ENCODE data around the gene GUCY1A1.

The GUCY1A1 gene

DNA sequence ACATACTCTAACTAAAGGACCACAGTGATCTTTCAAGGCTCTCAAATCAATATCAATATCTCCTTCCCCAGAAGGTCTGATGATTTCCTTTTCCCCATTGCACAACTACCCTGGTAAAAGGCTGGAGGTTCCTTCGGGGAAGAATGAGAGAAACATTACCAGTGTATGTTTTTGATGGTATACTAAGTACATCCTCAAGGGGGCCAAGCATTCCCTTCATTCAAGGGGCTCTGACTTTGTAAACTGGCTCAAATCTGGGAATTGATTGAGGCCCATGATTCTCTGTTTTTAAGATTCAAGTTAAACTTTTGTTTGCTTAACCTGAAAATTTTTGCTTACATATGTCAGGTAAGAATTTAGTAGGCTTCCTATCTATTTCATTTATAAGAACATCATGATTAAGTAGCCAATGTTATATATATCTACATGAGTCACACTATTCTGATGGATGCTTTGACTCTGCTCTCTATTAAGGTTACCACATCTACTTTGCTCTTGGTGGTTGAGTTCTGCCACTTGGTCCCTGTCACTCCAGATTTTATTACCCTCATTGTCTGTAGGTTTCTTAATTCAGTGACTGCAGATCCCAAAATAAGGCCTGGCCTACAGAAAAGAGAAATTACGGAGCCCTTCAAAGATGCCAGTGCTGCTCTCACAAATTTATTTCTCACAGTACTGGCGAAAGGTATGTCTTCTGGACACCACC, 75.8 kb downstream of the GUCY1A1 start:
- no peak for DNase-seq

DNA sequence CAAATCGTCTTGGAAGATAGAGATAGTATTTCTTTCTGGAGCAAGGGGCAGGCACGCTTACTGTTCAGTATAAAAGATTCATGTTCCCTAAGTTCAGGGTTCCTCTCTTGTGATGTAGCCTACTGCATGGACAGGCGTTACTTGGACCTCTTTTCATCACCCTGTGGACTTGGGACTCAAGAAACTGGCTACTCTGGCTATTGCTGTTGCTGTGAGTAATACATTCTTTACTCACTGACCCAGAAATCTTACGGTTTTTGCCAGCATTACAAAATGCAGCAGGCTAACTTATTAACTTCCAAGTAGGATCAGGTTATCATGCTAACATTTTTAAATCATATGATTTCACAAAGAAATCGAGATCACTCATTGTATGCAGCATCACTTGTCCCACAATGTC, 79.3 kb downstream of the GUCY1A1 start:
- DNase-seq: no peak

DNA sequence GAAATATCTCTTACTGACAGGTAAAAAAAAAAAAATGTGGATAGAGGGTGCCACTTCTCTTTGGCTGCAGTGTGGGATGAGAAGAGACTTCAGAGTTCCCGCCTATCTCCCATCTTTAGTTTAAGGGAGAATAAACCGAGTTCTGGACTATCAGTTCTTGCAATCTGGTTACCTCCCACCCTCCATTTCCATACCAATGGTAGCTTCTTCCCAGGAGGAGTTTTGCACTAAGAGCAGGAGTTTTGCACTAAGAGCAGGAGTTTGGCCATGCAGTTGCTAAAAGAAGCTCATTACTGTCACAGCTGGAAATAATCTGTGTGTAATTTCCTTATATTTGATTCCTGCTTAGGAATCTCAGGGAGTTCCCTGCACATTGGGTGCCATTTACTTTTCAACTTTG, 81.4 kb downstream of the GUCY1A1 start:
- DNase-seq: no peak

DNA sequence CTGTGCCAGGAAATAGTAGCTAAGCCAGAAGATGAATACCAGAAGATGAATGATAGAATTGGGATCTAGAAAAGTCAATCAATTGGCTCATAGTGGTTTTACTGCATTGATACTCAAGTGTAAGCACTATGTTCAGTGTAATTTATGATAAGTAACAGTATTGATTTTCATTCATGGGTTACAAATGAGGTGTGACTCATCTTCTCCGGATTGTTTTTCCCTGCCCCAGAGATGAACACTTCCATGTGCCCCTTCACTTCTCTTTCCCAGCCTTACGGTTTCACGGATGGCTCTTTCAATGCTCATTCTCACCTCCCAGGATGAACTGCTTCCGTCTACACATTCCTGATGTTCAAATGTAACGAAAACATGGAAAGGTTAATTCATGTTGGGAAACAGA, 82.4 kb downstream of the GUCY1A1 start:
- DNase-seq: no peak

DNA sequence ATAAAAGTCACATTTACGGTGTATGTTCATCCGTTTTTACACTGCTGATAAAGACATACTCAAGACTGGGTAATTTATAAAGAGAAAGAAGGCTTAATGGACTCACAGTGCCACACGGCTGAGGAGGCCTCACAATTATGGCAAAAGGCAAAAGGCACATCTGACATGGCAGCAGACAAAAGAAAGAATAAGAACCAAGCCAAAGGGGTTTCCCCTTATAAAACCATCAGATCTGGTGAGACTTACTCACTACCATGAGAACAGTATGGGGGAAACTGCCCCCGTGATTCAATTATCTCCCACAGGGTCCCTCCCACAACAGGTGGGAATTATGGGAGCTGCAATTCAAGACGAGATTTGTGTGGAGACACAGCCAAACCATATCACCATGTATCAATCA, 84.9 kb downstream of the GUCY1A1 start:
- no peak for DNase-seq

DNA sequence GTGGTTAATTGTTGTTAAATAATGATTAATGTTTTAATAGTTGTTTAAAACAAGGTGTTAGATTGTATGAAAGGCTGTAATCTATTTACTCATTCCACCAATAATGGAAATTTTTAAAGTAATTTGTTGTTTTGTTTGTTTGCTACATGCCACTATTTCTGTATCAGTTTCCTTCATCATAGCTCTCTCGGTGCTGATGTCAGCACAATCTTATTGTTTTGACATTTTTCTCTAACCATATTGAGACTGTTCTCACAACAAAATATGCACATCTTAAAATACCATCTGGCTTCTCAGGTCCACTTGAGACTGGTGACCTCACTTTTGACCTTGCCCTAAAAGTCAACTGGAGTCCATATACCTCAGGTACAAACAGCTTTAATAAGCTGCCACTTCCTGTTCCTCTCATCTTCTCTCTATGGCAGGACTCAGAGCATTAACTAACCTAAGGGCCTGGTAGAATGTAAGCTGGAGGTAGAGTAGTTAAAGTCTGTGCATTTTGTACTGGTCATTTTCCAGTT, 91.2 kb downstream of the GUCY1A1 start:
- DNase-seq: no peak

DNA sequence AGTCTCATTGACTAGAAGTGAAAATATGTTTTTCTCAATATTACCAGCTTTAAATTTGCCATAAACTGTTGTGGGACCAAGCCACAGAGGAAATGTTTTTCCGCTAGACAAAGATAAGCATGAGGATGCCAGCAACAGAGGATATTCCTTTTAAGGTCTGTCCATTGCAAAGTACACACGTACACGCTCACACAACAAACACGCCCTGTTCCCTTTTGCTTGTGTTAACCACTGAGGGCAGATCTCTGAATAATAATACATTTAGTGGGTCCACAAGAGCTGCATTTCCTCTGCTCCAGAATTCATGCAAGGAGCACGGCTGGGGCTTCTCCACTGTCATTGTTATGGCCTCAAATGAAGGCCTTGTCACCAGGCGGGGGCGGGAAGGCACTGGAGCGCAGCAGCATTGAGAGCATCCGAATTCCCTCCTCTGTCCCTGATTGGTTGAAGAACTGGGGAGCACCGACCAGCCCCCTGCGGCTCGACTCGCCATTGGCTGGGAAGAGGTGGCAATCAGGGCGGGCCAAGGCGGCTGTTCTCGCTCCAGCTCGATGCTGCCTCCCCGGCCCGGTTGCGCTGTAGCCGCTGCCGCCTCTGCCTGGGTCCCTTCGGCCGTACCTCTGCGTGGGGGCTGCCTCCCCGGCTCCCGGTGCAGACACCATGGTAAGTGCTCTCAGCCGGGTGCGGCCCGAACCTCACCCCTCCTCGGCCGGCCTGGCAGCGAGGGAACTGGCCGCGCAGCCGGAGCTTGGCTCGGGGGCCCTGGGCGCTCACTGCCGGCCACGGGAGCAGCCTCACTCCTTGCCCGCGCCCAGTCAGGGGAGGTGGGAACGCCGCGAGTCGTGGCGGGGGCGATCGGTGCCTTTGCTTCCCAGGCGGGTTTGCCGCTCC, 92.1 kb downstream of the GUCY1A1 start, which contains the start of gene GUCY1B1:
GUCY1B1 (plus strand) TSS at position 541 of the 891 bp plus-strand sequence; CDS start at position 661, 120 bp downstream.
- peak; percentile 78 for DNase-seq

DNA sequence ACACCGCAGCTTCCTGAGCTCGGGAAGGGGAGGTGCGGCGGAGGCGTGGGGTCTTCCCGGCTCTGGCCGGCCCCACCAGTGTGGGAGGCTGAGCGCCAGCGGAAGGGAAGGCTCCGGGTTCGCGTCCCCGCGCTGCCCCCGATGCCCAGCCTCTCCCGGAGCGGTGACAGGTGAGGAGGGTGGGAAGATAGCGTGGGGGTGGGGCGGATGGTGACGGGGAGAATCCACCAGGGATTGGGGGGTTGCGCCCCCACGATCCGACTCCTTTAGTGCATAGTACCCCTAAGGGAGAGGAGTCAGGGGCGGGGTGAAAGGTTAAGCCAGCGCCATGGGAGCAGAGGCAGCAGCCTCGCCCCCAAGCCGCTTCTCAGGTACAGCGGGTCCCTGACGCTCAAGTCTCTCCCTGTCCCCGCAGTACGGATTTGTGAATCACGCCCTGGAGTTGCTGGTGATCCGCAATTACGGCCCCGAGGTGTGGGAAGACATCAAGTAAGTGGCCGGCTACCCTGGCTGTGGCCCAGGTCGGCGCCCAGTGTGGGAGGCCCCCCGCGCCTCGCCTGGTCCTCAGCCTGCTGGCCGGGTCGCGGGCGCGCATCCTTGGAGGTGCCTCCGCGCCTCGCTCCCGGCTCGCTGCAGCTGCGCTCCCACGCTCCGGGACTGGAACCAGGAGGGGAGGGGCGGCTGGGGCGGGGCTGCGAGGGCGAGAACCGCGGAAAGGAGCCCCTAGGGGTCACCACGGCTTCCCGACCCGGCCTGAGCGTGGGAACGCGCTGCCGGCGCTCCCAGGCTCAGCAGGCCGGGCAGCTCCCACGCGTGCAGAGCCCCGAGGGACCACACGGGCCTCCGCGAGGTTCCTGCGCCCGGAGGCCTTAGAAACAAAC, 93.0 kb downstream of the GUCY1A1 start:
- DNase-seq: peak; percentile 19

DNA sequence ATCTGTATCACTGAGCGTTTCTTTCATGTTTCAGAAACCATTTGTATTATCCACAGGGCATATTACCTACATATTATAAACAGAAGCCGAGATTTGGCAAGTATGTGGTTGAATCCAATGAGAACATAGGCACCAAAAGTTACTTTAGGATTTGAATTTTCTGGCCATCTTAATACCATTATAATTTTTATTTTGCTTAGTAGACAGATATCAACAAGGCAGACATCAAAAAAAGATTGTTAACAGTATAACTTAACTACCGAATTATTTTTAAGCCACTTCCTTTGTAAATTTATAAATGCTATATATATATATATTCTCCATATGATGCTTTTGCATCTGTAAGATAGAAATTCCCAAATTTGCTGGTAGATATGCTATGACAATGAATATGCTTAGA, 94.4 kb downstream of the GUCY1A1 start:
- no peak for DNase-seq

DNA sequence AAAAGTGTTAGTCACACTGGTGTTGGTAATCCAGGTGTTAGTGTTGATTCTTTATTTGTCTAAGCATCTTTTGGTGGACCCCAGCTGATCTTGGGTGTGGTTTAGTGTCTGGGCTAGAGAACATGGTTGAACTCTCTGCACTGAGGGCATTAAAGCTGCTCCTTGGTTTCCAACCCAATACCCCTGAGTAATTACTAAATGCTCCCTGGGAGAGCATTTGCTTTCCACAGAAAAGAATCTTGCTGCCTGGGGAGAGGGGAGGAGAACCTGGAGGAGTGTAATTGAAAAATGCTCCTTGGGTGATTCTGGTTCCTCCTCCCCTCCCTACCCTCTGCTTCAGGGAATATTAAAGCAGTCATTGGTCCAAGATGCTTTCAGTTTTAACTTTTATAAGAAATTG, 95.3 kb downstream of the GUCY1A1 start:
- DNase-seq: no peak

DNA sequence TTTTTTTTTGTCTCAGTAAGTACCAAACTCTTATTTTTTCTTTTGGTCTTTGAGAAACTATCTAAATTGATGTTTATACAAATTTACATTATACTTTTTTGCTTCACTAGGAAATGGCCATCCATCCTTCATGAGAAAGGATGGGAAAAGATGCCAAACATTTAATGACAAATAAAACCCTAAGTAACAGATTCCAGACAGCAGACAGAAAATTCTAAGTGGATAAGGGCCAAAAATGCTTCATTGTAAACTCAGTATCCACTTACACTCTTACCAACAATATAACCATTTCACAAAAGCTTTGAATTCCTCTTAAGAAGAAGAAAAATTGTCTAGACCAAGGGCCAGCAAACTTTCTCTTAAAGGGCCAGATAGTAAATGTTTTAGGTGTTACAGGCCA, 95.7 kb downstream of the GUCY1A1 start:
- DNase-seq: no peak

DNA sequence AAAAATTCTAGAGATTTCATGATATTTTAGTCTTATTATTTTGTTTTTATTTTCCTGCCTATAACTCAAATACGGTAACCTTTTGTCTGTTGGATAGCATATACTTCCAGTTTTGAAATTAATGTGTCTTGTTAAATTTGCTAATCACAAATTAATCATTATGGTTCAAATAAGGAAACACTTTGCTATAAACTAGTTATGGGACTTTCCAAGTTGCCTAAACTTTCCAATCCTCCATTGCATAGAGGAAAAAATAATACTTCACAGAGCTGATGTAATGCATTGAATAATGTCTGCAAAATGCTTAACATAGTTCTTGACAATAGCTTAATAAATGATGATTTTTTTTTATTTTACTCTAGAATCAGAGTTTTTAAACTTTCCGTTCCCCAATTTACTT, 96.9 kb downstream of the GUCY1A1 start:
- no peak for DNase-seq

DNA sequence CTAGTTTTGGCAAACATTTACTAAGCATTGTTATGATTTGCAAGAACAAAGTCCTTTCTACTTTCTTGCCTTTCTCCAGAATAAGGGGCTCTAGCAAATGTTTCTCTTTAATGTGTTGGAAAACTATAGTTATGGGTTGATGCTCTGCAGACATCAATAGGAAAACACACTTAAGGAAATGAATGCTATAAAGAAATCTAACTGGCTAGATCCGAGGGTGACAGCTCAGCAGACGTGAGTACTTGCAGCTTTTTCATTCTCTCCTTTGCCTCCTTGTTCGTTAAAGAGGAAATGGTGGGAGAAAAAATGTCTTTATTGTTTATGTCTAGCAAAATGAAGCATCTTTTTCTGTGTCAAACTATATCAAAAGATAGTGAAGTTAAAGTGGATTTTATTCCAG, 98.5 kb downstream of the GUCY1A1 start:
- DNase-seq: no peak

DNA sequence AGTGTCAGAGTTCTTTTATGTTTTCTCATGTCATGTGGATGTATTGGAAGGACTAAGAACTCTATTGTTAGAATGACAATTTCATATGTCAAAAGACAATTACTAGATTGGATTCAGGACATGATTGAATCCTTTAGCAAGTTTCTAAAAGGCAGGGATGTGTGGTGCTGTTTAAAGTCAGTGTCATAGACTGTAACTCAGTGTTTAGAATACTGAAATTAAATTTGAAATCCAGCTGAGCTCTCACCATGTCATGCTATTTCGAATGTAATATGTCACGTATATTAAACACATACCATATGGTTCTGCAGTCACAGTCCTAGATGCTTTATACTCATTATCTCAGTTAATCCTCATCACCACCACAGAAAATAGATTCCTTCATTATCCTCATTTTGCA, 100.0 kb downstream of the GUCY1A1 start:
- DNase-seq: no peak

DNA sequence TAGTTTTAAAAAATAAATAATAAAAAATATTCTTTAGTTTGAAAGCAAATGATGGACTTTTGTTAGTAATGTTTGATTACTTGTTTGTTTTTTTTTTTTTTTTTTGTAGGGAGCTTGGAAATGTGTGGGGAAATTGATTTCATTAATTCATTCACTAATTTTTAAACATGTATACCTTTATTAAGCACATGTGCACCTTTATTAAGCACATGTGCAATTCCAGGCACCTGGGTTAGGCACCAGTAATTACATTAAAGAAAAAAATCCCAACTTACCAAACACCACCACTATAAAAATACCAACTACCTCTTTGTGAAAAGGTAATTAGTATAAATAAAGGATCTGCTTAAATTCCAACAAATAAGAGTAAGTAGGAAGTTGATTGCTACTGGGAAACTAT, 101.7 kb downstream of the GUCY1A1 start:
- no peak for DNase-seq

DNA sequence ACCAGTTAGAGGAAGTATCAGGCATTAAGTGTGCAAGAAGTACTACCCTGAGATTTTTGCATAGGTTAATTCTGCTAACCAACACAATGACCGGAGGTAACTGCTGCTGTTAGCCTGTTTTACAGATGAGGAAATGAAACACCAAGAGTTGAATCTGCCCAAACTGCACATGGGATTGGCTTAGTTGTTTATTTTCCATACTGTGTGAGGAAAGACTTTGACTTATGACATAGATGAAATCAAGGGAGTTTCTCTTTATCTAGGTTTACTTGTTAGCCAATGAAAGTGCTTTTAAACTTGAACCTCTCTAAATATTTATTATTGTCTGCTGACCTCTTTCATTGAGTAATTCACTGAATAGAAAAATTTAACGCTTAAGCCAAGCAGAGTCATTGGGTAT, 102.4 kb downstream of the GUCY1A1 start:
- no peak for DNase-seq

DNA sequence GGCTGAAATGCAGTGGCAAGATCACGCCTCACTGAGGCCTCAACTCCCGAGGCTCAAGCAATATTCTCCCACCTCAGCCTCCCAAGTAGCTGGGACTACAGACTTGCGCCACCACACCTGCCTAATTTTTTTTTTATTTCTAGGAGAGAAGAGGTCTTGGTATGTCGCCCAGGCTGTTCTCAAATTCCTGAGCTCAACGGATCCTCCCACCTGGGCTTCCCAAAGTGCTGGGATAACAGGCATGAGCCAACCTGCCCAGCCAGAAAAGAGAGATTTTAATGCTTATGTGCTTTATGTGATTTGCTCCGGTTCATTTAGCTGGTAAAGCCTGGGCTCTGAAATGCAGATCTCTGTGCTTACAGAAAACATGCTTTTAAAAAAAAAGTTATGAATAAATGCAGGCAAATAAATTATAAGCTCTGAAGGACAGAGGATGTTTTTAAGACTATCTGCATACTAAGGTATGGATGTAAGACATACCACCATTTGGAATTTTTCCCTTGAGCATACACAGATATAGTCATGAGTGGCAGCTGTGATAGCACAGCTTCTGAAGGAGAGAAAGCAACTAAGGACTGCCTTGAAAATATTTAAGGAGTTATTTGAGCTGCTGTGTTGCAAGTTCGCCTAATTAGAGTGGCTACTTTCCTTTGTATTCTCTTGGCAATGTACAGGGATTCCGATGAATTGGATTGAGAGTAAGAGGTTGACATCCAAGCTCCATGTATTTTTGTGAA, 106.0 kb downstream of the GUCY1A1 start:
- DNase-seq: no peak

DNA sequence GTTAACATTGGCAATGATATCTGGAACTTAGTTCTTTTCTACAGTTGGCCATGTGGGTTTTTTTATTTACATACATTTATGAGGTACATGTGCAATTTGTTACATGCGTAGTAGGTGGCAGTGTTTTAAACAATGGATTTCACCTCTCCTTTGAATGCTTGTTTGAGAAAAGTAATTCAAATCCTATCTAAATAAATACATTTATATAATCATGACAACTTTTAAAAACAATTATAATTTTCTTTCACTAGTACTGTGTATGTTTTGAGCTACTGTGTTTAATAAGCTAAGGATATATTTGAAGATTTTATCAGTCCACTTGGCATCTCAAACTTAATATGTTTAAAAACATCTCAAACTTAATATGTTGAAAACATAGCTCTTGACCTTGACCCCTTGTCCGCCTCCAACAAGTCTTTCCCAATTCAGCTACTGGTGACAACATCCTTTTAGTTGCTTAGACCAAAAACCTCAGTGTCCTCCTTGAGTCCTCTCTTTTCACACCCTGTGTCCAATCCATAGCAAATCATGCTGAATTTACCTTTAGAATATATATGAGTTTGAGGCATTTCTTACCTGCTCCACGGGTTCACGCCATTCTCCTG, 106.7 kb downstream of the GUCY1A1 start:
- no peak for DNase-seq

DNA sequence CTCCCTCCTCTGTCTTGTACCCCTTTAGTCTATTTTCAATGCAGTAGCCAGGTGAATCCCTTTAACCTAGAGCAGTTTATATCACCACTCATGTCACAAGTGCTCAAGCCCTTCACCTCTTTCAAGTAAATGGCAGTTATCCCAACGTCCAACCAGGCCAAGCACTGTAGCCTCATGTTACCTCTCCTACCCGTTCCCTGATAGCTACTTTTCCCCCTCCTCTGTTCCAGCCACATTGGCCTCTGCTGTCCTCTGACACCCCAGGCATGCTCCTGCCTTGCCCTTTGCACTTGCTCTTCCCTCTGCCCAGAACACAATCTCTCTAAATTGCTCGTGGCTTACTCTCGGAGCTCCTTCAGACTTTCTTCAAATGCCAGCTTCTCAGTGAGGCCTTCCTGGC, 107.4 kb downstream of the GUCY1A1 start:
- DNase-seq: no peak

DNA sequence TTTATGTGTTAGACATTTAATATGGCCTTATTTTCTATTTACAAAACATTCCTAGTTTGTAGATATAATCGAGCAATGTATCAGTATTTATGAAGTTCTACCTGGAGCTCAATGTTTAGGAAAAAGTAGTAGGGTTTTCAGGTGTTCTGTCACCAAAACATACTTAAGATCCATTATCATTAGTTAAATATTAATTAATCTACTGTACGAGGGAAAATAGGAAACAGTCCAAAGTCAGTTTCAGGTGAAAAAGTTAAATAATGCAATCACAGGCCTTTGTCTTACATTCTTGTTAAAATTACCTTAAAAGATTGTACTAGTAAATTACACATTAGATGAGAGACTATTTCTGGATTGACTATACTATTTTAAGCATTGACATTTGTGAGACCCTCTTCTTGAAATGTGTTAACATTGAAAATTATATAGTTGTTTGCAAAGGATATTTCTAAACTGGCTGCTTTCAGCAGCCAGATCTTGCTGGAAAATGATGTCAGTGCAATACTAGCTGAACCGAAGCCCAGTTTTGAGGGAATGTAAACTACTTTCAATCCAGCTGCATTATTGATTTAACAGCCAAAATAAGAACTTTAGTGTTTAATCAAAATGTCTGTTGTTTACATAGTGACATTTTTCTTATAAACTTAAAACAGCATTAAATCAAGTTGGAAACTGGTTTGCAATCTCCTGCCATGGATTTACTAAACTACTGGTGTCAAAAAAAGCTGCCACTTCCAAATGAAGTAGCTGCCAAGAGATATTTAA, 111.5 kb downstream of the GUCY1A1 start:
- no peak for DNase-seq

DNA sequence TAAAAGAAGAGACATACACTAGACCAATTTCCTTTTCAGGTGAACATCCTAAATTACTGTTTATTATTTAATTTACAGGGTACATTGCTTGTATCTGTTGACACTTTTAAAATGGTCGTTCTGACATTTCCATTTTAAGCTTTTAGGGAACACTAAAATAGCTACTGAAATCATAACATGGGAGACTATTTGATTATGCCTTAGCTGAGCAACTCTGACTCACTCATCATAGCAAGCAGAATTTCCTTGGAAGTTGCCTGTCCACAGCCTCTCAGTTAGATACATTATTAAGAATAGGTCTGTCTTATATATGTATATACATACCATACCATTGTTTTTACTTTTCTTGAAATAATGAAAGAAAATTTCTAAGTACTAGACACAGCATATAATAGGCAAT, 114.1 kb downstream of the GUCY1A1 start:
- DNase-seq: no peak

All from stimulated activated CD4-positive, alpha-beta T cell treated with anti-CD3 and anti-CD28 coated beads, Interleukin-15, amount 100 ng/mL, for 24 hours (primary cell).